Measurements from ENCODE around the gene TXNDC17. TPM values are rescaled to one million over a fixed set of nuclear protein-coding genes. Genes with fewer than 3 reads are reported as not detected.
A peak's percentile ranks its signal among the peaks of the same experiment; 100 is the strongest.

TXNDC17 gene
- total and polyA plus RNA-seq, 2 of the 8 experiments (the other 6 are each of a cell fraction or from before 2014, with no cell fraction given), result 182 to 410 TPM

DNA sequence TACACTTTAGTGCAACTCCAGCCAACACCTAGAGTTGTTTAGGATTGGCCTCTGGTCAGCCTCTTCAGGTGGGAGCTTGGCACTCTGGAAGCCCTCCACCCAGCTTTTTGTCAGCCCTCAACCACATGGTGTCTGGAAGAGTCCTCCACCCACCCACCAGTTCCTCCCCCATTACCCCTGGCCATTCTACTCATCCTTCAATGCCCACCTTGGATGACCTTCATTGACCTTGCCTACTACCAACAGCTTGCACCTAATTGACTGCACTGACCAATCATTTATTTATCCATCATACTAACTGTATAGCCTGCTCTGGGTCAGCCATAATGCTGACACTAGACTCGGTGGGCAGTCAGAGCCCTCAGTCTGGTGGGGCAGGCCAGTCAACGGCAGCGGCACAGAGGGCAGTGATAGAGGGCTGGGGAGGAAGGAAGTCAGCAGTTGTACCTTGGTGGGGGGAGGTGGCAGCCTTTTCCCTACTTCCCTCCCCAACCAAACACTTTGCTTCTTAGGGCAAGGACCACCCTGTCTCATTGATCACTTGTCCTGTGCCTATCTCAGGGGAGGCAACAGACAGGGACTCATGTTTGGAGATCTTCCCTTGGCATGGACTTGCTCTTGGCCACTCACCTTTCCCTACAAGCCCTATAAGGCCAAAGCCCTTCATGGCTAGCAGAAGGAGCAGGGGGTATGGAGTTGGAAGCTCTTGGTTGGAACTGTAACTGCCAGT is 43.0 kb downstream of the TXNDC17 start:
- H4K8ac ChIP-seq (ENCODE audit: extremely low read depth, insufficient read depth, low read length), result no peak overlapping the region
- WGBS, 2 experiments (ENCODE audit: extremely low coverage in 1 of 2, insufficient coverage in 1 of 2, insufficient read length in 1 of 2, insufficient replicate concordance in 2 of 2, low coverage in 1 of 2, low lambda C conversion rate in 2 of 2, missing lambda C conversion rate in 1 of 2), result 100% methylated on average over 3 of the region's 3 CpGs; no CpG with 5 or more reads in 1 of the 2 experiments
- no peaks in the 10 kb centered on the region for H3K79me2 ChIP-seq (ENCODE audit: control insufficient read depth in 1 of 2, insufficient read depth in 2 of 2, low read length in 2 of 2)
- no peak overlapping the region for H2BK120ac ChIP-seq (replicated peaks; ENCODE audit: low read depth, low read length)
- no peak overlapping the region for H4K91ac ChIP-seq (replicated peaks; ENCODE audit: insufficient read length, low read length)
- H3K79me1 ChIP-seq (ENCODE audit: low read depth, low read length), result no peaks in the 10 kb centered on the region
- DNase-seq (ENCODE audit: low read depth in 1 of 2, low spot score in 2 of 2) (no peak), FAIRE-seq (no peak)
- no peak overlapping the region for H3K4me2 ChIP-seq (ENCODE audit: insufficient read depth in 1 of 2, low read depth in 2 of 2, low read length in 2 of 2)
- no peaks in the 10 kb centered on the region; a peak in 1 of 7 replicates for H3K4me1 ChIP-seq (replicated peaks in 1 of 4; ENCODE audit: control insufficient read depth in 3 of 4, insufficient read depth in 4 of 4, low read length in 3 of 4)
- H2BK5ac ChIP-seq (ENCODE audit: low read depth, low read length), result no peak overlapping the region
- TF ChIP-seq POU5F1 (IDR thresholded peaks at IDR 0.05; ENCODE audit: low read depth, low read length), result no peak
- TF ChIP-seq SP4 (IDR thresholded peaks at IDR 0.05; ENCODE audit: low read length), result no peak
- no peak for TF ChIP-seq KDM1A (IDR thresholded peaks at IDR 0.05; ENCODE audit: borderline replicate concordance, low read length)
- TF ChIP-seq BCL11A (IDR thresholded peaks at IDR 0.05; ENCODE audit: low read depth in 2 of 2, low read length in 2 of 2), result no peak
- TF ChIP-seq SIRT6 (IDR thresholded peaks at IDR 0.05; ENCODE audit: low read length), result no peak
- no peak for TF ChIP-seq TBP (IDR thresholded peaks at IDR 0.05; ENCODE audit: low read depth, low read length)
- no peak for TF ChIP-seq ZNF274 (IDR thresholded peaks at IDR 0.05; ENCODE audit: borderline replicate concordance, extremely low read depth, low read length)
- POLR2A ChIA-PET (ENCODE audit: partially characterized antibody), result interaction anchor here (0.6 to 0.8 kb wide), 2 partner anchors 7 to 163 kb away, joined by 3 to 4 read pairs; no protein-coding TSS in a partner anchor
- H2BK15ac ChIP-seq (ENCODE audit: low read length), result no peak overlapping the region
- no peaks in the 10 kb centered on the region for H4K20me1 ChIP-seq (replicated peaks in 1 of 2; ENCODE audit: control insufficient read depth in 1 of 2, insufficient read depth in 2 of 2, low read length in 2 of 2)
- H3K9me3 ChIP-seq (ENCODE audit: insufficient read depth in 2 of 2, low read depth in 1 of 2, low read length in 1 of 2), result no peaks in the 10 kb centered on the region
- no peak overlapping the region for H3K4ac ChIP-seq (replicated peaks; ENCODE audit: insufficient read length, low read depth, low read length)
- H3K9ac ChIP-seq (replicated peaks in 1 of 4; ENCODE audit: extremely low read depth in 1 of 4, low read depth in 3 of 4, low read length in 3 of 4), result no peak overlapping the region
- H2AFZ ChIP-seq (ENCODE audit: low read length), result no peak overlapping the region
- no peak overlapping the region for H2BK12ac ChIP-seq (ENCODE audit: low read depth, low read length)
- no peak overlapping the region for H3K27ac ChIP-seq (ENCODE audit: low read depth, low read length)
- H3K36me3 ChIP-seq (ENCODE audit: control insufficient read depth in 2 of 4, insufficient read depth in 4 of 4, low read length in 3 of 4), result no peaks in the 10 kb centered on the region
- no peak overlapping the region for H3K56ac ChIP-seq (replicated peaks; ENCODE audit: insufficient read length, low read depth, low read length)
- H4K5ac ChIP-seq (ENCODE audit: insufficient read length, low read depth, low read length), result no peak overlapping the region
- peak overlapping the region; percentile 24; the same call in 1 of the 2 replicates for H2AK5ac ChIP-seq (ENCODE audit: low read depth, low read length)
- H3K18ac ChIP-seq (ENCODE audit: extremely low read depth, low read length), result no peak overlapping the region
- no peak overlapping the region for H3K23ac ChIP-seq (ENCODE audit: insufficient read length)
- no peak overlapping the region for H2BK20ac ChIP-seq (ENCODE audit: low read length)
- H3K14ac ChIP-seq (ENCODE audit: insufficient read length), result no peak overlapping the region
- no peaks in the 10 kb centered on the region; a peak in 1 of 7 replicates for H3K27me3 ChIP-seq (replicated peaks in 1 of 4; ENCODE audit: control insufficient read depth in 3 of 4, extremely low read depth in 1 of 4, insufficient read depth in 3 of 4, low read length in 3 of 4)
- CTCF ChIA-PET (ENCODE audit: partially characterized antibody), result interaction anchor here (0.8 to 2.6 kb wide), 9 partner anchors 15 to 321 kb away, joined by 3 to 13 read pairs (median 5); partner anchors contain the start of gene SLC13A5
- H3K23me2 ChIP-seq (ENCODE audit: low read depth, low read length), result no peaks in the 10 kb centered on the region
- H3K4me3 ChIP-seq (ENCODE audit: extremely low read depth in 1 of 4, insufficient read depth in 2 of 4, low read depth in 3 of 4, low read length in 4 of 4), result no peak overlapping the region
